ENCODE data around the gene C19orf18. TPM values are rescaled to one million over a fixed set of nuclear protein-coding genes. Genes with fewer than 3 reads are reported as not detected.
A peak's percentile ranks its signal among the peaks of the same experiment; 100 is the strongest.
"Not testable (repeated sequence)": the region's sequence is repeated elsewhere in the genome, so short reads cannot be mapped to it uniquely, and the experiment has no call there.

C19orf18 gene
- total RNA-seq, 1 donor = under 0.01 TPM

DNA sequence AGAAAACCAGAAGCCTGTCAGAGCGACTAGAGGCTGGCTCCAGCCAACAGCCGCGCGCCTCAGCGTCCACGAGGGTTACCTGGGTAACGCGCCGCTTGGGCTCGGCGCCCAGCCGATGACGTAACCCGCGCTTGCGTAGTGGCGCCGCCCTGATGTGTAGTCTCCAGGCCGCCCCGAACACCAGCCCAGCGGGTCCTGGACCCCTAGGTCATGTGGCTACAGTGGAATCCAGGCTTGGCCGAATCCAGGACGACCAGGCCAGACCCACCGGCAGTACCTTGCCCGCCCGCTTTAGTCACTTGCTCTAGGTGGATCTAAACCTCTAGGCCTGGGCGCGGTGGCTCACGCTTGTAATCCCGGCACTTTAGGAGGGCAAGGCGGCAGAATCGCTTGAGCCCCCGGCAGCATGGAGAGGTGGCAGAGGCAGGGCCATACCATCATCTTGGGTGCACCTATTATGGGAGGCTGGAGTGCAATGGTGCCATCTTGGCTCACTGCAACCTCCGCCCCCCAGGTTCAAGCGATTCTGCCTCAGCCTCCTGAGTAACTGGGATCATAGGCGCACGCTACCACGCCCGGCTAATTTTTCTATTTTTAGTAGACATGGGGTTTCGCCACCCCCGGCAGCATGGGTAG is 35.5 kb upstream of the C19orf18 start:
- H3K4me3 ChIP-seq (ENCODE audit: low read depth, low read length) = peak overlapping the region; percentile 52
- DNase-seq (ENCODE audit: low read depth) = peak; percentile 78
- TF ChIP-seq, protein P1, sequence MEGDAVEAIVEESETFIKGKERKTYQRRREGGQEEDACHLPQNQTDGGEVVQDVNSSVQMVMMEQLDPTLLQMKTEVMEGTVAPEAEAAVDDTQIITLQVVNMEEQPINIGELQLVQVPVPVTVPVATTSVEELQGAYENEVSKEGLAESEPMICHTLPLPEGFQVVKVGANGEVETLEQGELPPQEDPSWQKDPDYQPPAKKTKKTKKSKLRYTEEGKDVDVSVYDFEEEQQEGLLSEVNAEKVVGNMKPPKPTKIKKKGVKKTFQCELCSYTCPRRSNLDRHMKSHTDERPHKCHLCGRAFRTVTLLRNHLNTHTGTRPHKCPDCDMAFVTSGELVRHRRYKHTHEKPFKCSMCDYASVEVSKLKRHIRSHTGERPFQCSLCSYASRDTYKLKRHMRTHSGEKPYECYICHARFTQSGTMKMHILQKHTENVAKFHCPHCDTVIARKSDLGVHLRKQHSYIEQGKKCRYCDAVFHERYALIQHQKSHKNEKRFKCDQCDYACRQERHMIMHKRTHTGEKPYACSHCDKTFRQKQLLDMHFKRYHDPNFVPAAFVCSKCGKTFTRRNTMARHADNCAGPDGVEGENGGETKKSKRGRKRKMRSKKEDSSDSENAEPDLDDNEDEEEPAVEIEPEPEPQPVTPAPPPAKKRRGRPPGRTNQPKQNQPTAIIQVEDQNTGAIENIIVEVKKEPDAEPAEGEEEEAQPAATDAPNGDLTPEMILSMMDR (IDR thresholded peaks at IDR 0.05; ENCODE audit: insufficient read depth, low read depth, low read length) = no peak

DNA sequence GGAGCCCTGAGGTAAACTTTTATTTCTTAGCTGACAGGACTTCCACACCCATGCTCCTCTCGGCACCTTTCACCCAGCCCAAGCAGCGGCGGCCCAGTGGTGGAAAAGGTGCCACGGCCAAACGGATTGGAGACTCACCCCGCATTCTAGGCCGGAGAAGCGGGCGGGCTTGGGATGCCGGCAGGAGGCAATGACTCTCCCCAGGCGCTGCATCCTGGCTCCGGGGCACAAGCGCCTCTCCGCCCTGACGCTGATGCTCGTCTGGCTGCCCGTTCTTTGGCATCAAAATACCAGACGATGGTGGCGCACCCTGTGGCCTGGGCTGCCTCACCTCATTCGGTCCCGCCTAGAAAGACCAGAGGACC is 34.9 kb upstream of the C19orf18 start:
- TF ChIP-seq, protein P1 (IDR thresholded peaks at IDR 0.05; ENCODE audit: insufficient read depth, low read depth, low read length) = no peak
- peak overlapping the region; percentile 52 for H3K4me3 ChIP-seq (ENCODE audit: low read depth, low read length)
- no peak for DNase-seq (ENCODE audit: low read depth)

DNA sequence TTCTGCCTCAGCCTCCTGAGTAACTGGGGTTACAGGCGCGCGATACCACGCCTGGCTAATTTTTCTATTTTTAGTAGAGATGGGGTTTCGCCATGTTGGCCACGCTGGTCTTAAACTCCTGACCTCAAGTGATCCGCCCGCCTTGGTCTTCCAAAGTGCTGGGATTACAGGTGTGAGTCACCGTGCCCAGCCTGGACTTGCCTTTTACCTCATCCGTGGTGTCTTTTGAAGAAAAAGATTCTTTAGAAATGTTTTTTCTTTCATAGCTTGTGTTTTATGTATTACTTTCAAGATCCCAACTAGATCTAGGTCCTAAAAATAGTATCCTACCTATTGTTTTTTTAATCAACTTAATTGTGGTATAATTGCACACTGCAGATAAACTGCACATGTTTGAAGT is 34.5 kb upstream of the C19orf18 start:
- not testable (repeated sequence) for H3K4me3 ChIP-seq (ENCODE audit: low read depth, low read length); DNase-seq (ENCODE audit: low read depth)

DNA sequence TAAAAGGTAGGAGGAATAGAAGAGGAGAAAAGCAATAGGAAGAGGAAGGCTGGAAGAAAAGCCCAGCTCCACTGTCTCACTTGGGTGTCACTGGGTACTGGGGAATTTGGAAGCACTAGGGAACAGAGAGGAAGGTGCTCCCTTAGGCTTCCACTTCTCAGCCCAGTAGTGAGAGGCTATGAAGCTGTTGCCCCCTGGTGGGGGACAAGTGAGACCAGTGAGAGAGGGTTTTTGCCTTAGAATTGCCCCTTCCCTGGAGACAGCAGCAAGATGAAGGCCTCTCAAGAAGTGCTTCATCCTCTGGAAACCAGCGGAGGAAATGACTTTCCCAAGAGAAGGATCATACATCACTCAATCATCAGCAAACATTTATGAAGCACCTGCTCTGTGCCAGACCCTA is 33.0 kb upstream of the C19orf18 start:
- no peak for DNase-seq (ENCODE audit: low read depth)
- H3K4me3 ChIP-seq (ENCODE audit: low read depth, low read length) = no peak overlapping the region
- TF ChIP-seq, protein P1 (IDR thresholded peaks at IDR 0.05; ENCODE audit: insufficient read depth, low read depth, low read length) = no peak

DNA sequence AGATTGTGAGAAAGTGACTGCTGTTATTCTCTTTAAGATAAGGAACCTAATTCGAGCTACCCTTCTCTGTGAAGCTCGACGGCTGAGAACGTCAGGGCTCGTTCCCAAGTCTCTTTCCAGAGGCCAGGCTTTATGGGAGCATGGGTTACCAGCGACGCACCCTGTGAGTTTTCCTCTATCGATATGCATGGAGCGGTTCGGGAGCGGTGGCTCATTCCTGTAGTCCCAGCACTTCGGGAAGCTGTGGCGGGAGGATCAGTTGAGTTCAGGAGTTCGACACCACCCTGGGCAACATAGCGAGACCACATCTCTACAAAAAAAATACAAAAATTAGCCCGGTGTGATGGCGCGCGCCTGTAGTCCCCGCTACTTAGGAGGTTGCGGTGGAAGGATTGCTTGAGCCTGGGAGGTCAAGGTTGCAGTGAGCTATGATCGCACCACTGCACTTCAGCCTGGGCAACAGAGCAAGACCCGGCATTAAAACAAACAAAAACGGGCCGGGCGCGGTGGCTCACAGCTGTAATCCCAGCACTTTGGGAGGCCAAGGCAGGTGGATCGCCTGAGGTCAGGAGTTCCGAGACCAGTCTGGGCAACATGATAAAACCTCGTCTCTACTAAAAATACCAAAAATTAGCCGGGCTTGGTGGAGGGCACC is 29.0 kb upstream of the C19orf18 start:
- TF ChIP-seq, protein P1 (IDR thresholded peaks at IDR 0.05; ENCODE audit: insufficient read depth, low read depth, low read length) = no peak

DNA sequence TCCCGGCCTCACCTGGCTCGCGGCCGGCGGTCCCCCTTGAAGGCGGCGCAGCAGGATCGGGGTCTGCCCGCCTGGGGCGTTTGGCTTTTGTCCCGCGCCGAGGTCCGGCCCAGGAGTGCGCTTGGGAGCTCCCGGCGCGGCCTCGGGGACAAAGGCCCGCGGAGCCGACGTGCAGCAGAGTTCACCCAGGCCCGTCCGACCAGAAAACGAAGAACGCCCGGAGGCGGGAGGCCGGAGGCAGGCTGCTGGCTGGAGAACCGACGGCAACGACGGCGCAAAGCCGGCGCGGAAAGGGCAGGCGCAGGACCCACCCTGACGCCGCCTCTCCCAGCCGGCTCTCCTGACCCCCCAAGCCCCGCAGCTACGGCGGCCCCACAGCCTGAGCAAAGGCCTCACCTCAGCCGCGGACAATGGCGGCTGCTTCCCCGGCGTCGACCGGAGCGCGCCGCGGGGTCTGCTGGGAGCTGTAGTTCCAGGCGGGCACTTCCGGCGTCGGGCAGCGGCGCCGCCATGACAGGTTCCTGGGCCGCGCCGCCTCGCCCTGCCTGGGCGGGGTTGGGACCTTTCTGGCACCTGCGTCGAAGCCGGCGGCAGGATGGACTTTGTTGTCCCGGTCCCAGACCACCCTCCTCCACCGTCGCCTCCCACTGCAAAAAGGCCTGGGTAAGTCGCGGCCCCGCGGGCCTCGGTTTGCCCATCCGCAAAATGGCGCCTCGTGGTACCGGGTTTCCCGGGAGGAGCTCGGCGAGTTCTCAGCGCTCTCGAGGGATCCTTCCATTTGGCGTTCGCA is 28.2 kb upstream of the C19orf18 start, which contains the start of gene ZNF606:
ZNF606 (minus strand) TSS at position 437 of the 790 bp plus-strand sequence. CDS start 1,501 bp downstream, outside the sequence.
- DNase-seq (ENCODE audit: low read depth) = peak; percentile 89
- H3K4me3 ChIP-seq (ENCODE audit: low read depth, low read length) = peak within 1 kb of the TSS; percentile 94
- TF ChIP-seq, protein P1 (IDR thresholded peaks at IDR 0.05; ENCODE audit: insufficient read depth, low read depth, low read length) = no peak

More for the DNA sequence above, 29.0 kb upstream of the C19orf18 start:
- no peak for DNase-seq (ENCODE audit: low read depth)
- H3K4me3 ChIP-seq (ENCODE audit: low read depth, low read length) = peak overlapping the region; percentile 94

DNA sequence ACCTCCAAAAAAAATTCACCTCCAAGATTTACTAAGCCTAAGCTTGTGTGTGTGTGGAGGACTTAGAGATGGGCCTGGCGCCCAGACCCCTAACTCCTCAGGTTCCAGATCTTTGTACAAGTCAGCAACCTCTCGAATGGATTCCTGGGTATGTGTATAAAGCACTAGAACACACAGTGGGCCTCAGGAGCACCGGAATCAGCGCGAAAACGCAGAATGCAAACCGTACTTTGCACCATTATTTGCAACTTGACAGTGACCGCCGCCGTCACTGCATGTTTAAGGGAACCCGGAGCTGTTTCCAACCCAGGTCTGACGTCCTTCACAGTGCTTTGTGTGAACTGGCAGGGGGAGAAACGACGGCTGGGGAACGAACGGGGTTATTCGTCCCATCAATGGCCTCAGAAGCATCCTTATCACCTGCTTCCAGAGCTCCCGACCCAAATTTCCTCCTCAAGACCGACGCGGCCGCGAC is 27.6 kb upstream of the C19orf18 start:
- peak overlapping the region; percentile 94 for H3K4me3 ChIP-seq (ENCODE audit: low read depth, low read length)
- TF ChIP-seq, protein P1 (IDR thresholded peaks at IDR 0.05; ENCODE audit: insufficient read depth, low read depth, low read length) = no peak
- peak; percentile 26 for DNase-seq (ENCODE audit: low read depth)
